Measurements from ENCODE around the gene PLK5.
A peak's percentile ranks its signal among the peaks of the same experiment; 100 is the strongest.
"Not testable (repeated sequence)": the region's sequence is repeated elsewhere in the genome, so short reads cannot be mapped to it uniquely, and the experiment has no call there.

Gene PLK5

GRCh38 chr19:1522838-1523237 is 1.0 kb upstream of the PLK5 start:
- no peak for DNase-seq

GRCh38 chr19:1524287-1524971 is 552 bp downstream of the PLK5 start:
- peak in 1 of 56 donors; percentile 33 for DNase-seq

- DNase-seq: no peak
Observed at GRCh38 chr19:1524972-1525325, 1.1 kb downstream of the PLK5 start.

- DNase-seq: no peak
Observed at GRCh38 chr19:1525343-1525742, 1.5 kb downstream of the PLK5 start.

- no peak for DNase-seq
Observed at GRCh38 chr19:1526066-1526778, 2.3 kb downstream of the PLK5 start.

GRCh38 chr19:1526979-1527649 is 3.2 kb downstream of the PLK5 start:
- no peak for DNase-seq

- no peak for DNase-seq
Observed at GRCh38 chr19:1527650-1528309, 3.9 kb downstream of the PLK5 start.

GRCh38 chr19:1528596-1529429 is 4.9 kb downstream of the PLK5 start:
- DNase-seq: no peak

- no peak for DNase-seq
Observed at GRCh38 chr19:1529430-1529816, 5.5 kb downstream of the PLK5 start.

- not testable (repeated sequence) for DNase-seq
Observed at GRCh38 chr19:1530856-1531255, 7.0 kb downstream of the PLK5 start.

GRCh38 chr19:1531587-1531986 is 7.7 kb downstream of the PLK5 start:
- DNase-seq: no peak

- no peak for DNase-seq
Observed at GRCh38 chr19:1532003-1532402, 8.1 kb downstream of the PLK5 start.

GRCh38 chr19:1533510-1534150 is 9.8 kb downstream of the PLK5 start:
- no peak for DNase-seq

- DNase-seq: no peak
Observed at GRCh38 chr19:1534972-1535371, 11.1 kb downstream of the PLK5 start.

- DNase-seq: not testable (repeated sequence)
Observed at GRCh38 chr19:1535699-1536098, 11.8 kb downstream of the PLK5 start.

GRCh38 chr19:1538978-1539377 is 15.1 kb downstream of the PLK5 start:
- DNase-seq: no peak

GRCh38 chr19:1539749-1540148 is 15.9 kb downstream of the PLK5 start:
- not testable (repeated sequence) for DNase-seq

- no peak for DNase-seq
Observed at GRCh38 chr19:1540365-1540925, 16.6 kb downstream of the PLK5 start.

- no peak for DNase-seq
Observed at GRCh38 chr19:1549332-1549945, 25.6 kb downstream of the PLK5 start.
